GM12878 (cell line): ENCODE data around the gene ABL1. TPM values are rescaled to one million over a fixed set of nuclear protein-coding genes. Genes with fewer than 3 reads are reported as not detected.

Experiments used
- ATAC-seq: fragments of 200-7000 bp; cut with Tn5 transposase; 3 replicates; pipeline ENCODE4 v1.9.1; 2020; ENCODE audit warnings: mild to moderate bottlenecking, moderate library complexity
- BruUV-seq: library from RNA; stranded (reverse); fragments of 400-500 nt; replicated peaks from 2 replicates; lab custom pipeline; 2021; lab: Mats Ljungman, UMichigan
- CTCF ChIA-PET: fragments of 300-600 bp; sonication (Branson Sonifier 250); formaldehyde crosslinking; extraction: SDS; loops from one replicate; lab custom pipeline; 2021; ENCODE audit warnings: inconsistent platforms; lab: Yijun Ruan, JAX
- POLR2A ChIA-PET: fragments of 350-600 bp; formaldehyde crosslinking; extraction: SDS; loops from one replicate; lab custom pipeline; 2021; ENCODE audit warnings: inconsistent platforms; lab: Charles Lee
- RAD21 ChIA-PET: fragments of 300-600 bp; sonication (Branson Sonifier 250); formaldehyde crosslinking; loops from one replicate; lab custom pipeline; 2023; ENCODE audit warnings: antibody characterized with exemption; ENCODE audit not compliant: unreplicated experiment; lab: Charles Lee
- SMC1A ChIA-PET: fragments of 300-600 bp; sonication (Branson Sonifier 250); formaldehyde crosslinking; loops from one replicate; lab custom pipeline; 2023; ENCODE audit not compliant: unreplicated experiment, uncharacterized antibody; lab: Charles Lee
- DNase-seq: peaks from one replicate; pipeline ENCODE4 v3.0.0-alpha.2; 2011; ENCODE audit warnings: low read depth, low spot score
- FAIRE-seq: peaks from 3 replicates; lab custom pipeline; 2011; peaks lifted over from hg19 to GRCh38; lab: Jason Lieb, UNC
- H2AFZ ChIP-seq: 2 replicates; pipeline ENCODE4 v1.6.0; 2011; ENCODE audit warnings: low read depth, low read length, control low read depth; ENCODE audit not compliant: control insufficient read depth
- H3K27ac ChIP-seq: 2 replicates; pipeline ENCODE4 v1.5.1; 2011; ENCODE audit warnings: control low read depth; ENCODE audit not compliant: control insufficient read depth, insufficient read depth
- H3K27me3 ChIP-seq, 2 experiments: replicated peaks in 1 of 2; 2 replicates each; pipeline versions ENCODE4 v1.6.0 to v1.6.1; 2011; ENCODE audit warnings: low read length in 1 of 2; ENCODE audit not compliant: control insufficient read depth in 2 of 2, insufficient read depth in 2 of 2
- H3K36me3 ChIP-seq, 2 experiments: 2 replicates each; pipeline ENCODE4 v1.5.1; 2011; ENCODE audit warnings: low read length in 1 of 2; ENCODE audit not compliant: control insufficient read depth in 2 of 2, insufficient read depth in 2 of 2
- H3K4me1 ChIP-seq: 2 replicates; pipeline ENCODE4 v1.6.1; 2011; ENCODE audit warnings: mild to moderate bottlenecking, low read length, moderate library complexity, mixed read lengths; ENCODE audit not compliant: control insufficient read depth, insufficient read depth
- H3K4me2 ChIP-seq: 2 replicates; pipeline ENCODE4 v1.6.0; 2011; ENCODE audit warnings: control low read depth; ENCODE audit not compliant: control insufficient read depth, insufficient read depth
- H3K4me3 ChIP-seq: fragments of 200-600 bp; sonication (generic); 2 replicates; pipeline ENCODE4 v1.5.1; 2016
- H3K79me2 ChIP-seq: 2 replicates; pipeline ENCODE4 v1.6.0; 2011; ENCODE audit warnings: low read length; ENCODE audit not compliant: control insufficient read depth, insufficient read depth
- H3K9ac ChIP-seq: 2 replicates; pipeline ENCODE4 v1.8.0; 2011; ENCODE audit warnings: low read length, control low read depth, mixed read lengths; ENCODE audit not compliant: control insufficient read depth, insufficient read depth
- H3K9me3 ChIP-seq: replicated peaks from 3 replicates; pipeline ENCODE4 v1.5.1; 2011; ENCODE audit warnings: mild to moderate bottlenecking, low read length; ENCODE audit not compliant: control insufficient read depth, insufficient read depth
- H4K20me1 ChIP-seq: 2 replicates; pipeline ENCODE4 v1.6.0; 2011; ENCODE audit not compliant: control insufficient read depth, insufficient read depth
- CHD2 ChIP-seq: IDR thresholded peaks from 2 replicates; pipeline ENCODE4 v1.6.1; 2011; ENCODE audit warnings: low read depth, low read length, improper control_type of control experiment, borderline replicate concordance
- JUNB ChIP-seq: IDR thresholded peaks from 2 replicates; pipeline ENCODE4 v1.6.1; 2016; ENCODE audit warnings: antibody characterized with exemption, mild to moderate bottlenecking
- RAD21 ChIP-seq: IDR thresholded peaks from 2 replicates; pipeline ENCODE4 v1.6.1; 2011; ENCODE audit warnings: mild to moderate bottlenecking, low read depth, low read length, moderate library complexity; ENCODE audit not compliant: insufficient read depth
- YY1 ChIP-seq: IDR thresholded peaks from 2 replicates; pipeline ENCODE4 v1.6.1; 2011; ENCODE audit warnings: low read depth, mild to moderate bottlenecking, low read length
- ZNF274 ChIP-seq: IDR thresholded peaks from one replicate; pipeline ENCODE4 v1.8.0; 2011; ENCODE audit not compliant: insufficient read length, insufficient read depth
- ZZZ3 ChIP-seq: IDR thresholded peaks from 2 replicates; pipeline ENCODE4 v1.6.1; 2011; ENCODE audit warnings: low read depth; ENCODE audit not compliant: control insufficient read depth, insufficient read length
- WGBS: methylation state at CpG from one replicate; pipeline ENCODE4 v1.1.6; 2016; ENCODE audit warnings: low lambda C conversion rate; ENCODE audit not compliant: insufficient replicate concordance, insufficient coverage; ENCODE audit errors: missing lambda C conversion rate; 5-methylcytosine and 5-hydroxymethylcytosine counted together
- in situ Hi-C: fragments of 300-500 bp; cut with MboI; formaldehyde crosslinking; loops from 9 replicates; pipeline ENCODE4 v1.14.3; 2018; ENCODE audit warnings: mixed read lengths
- intact Hi-C: fragments of 100-400 bp; cut with micrococcal nuclease; formaldehyde crosslinking; loops from one replicate; pipeline ENCODE4 v1.14.2; 2022; ENCODE audit not compliant: unreplicated experiment
- polyA plus RNA-seq, 11 experiments: library from polyadenylated mRNA; depleted of rRNA in 4 of 11; unstranded in 6 of 11; stranded (reverse) in 5 of 11; fragments of >200 nt; fragmentation: Nextera tagmentation in 4 of 11; fragmentation: Illumina TruSeq in 1 of 11; extraction: Ambion mirVana in 4 of 11; extraction: Trizol in 1 of 11; gene quantifications; 1 replicate in 1 of 11; 2 replicates in 10 of 11; pipeline versions ENCODE4 v1.2.1 to v1.2.3, GENCODE V29; 2011 to 2016; ENCODE audit warnings: inconsistent platforms in 2 of 11, missing spikeins in 2 of 11, low read depth in 1 of 11
- total RNA-seq, 4 experiments: library from RNA; depleted of rRNA in 3 of 4; stranded (reverse); fragments of >200 nt in 3 of 4; fragmentation: Illumina TruSeq in 1 of 4; extraction: Trizol in 1 of 4; gene quantifications; 2 replicates each; pipeline versions ENCODE4 v1.2.1 to v1.2.3, GENCODE V29; 2013 to 2021
- TF ChIP-seq, protein P1 (sequence below): fragments of 450-650 bp; IDR thresholded peaks from 2 replicates; pipeline ENCODE4 v1.6.1; 2017; ENCODE audit warnings: mild to moderate bottlenecking
- TF ChIP-seq, protein P2 (sequence below), 3 experiments: IDR thresholded peaks in 2 of 3; conservative IDR thresholded peaks in 1 of 3; 2 replicates each; pipeline ENCODE4 v1.5.1; 2011; ENCODE audit warnings: low read depth in 3 of 3, low read length in 3 of 3, mild to moderate bottlenecking in 3 of 3, control low read depth in 2 of 3, moderate library complexity in 2 of 3, inconsistent platforms in 1 of 3, mixed read lengths in 1 of 3; ENCODE audit not compliant: control insufficient read depth in 2 of 3, insufficient read depth in 1 of 3; ENCODE audit errors: extremely low read depth in 1 of 3

The ABL1 gene
- total and polyA plus RNA-seq, 10 of the 15 experiments (the other 5 are each of a cell fraction or from before 2014, with no cell fraction given) = 0.79 to 51.5 (median 16.3) TPM

DNA sequence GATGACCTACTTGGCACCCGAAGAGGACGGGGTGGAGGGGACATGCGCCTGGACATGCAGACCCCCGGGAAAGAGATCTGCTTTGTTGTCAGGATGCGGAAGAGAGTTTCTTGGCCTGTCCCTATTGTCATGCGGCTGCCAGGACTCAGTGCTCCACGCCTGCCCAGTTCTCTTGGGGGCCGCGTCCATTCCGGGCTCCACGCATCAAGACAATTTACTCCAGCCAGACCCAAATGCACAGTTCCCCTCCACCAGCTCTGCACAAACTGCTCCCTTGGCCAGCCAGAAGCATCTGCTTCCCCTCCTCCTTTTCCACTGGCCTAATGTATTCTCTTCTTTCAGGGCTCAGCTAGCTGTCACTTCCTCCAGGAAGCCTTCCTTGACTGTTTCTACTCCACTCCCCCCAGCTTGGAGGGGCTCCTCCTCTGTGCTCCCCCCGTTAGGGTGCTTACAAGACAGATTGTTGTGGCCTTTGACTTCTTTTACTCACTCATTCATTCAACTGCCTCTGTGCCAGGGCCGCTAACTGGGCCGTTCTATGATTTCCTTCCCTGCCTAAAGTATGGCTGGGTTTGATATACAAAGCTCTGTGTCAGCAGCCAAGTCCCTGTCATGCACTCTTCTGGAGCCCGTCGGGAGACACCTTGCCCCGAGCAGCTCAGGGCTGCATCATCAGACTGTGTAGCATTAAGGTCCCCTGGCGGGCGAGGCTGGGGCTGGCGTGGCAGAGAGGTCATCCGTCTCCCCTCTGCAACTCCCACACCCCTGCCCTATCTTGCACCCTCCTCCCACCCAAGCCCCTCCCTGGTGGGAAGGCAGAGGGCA lies 97.4 kb downstream of the ABL1 start:
- ATAC-seq (no peak), DNase-seq (no peak)
- RAD21 ChIA-PET = interaction anchor here (0.9 to 1.6 kb wide), 2 partner anchors 62 to 239 kb away, joined by 3 to 6 read pairs; partner anchors contain the start of gene EXOSC2
- POLR2A ChIA-PET = no interaction called here
- Histone ChIP-seq H3K79me2 (no peaks in the 10 kb centered on the region), H3K4me3 (no peak overlapping the region), H3K27ac (no peak overlapping the region)
- TF ChIP-seq, protein P1, sequence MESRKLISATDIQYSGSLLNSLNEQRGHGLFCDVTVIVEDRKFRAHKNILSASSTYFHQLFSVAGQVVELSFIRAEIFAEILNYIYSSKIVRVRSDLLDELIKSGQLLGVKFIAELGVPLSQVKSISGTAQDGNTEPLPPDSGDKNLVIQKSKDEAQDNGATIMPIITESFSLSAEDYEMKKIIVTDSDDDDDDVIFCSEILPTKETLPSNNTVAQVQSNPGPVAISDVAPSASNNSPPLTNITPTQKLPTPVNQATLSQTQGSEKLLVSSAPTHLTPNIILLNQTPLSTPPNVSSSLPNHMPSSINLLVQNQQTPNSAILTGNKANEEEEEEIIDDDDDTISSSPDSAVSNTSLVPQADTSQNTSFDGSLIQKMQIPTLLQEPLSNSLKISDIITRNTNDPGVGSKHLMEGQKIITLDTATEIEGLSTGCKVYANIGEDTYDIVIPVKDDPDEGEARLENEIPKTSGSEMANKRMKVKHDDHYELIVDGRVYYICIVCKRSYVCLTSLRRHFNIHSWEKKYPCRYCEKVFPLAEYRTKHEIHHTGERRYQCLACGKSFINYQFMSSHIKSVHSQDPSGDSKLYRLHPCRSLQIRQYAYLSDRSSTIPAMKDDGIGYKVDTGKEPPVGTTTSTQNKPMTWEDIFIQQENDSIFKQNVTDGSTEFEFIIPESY = no peak
- TF ChIP-seq JUNB (no peak), ZNF274 (no peak), CHD2 (no peak), RAD21 (peak; percentile 23; the same call in 1 of the 2 replicates), ZZZ3 (no peak), YY1 (no peak)
- TF ChIP-seq, protein P2, sequence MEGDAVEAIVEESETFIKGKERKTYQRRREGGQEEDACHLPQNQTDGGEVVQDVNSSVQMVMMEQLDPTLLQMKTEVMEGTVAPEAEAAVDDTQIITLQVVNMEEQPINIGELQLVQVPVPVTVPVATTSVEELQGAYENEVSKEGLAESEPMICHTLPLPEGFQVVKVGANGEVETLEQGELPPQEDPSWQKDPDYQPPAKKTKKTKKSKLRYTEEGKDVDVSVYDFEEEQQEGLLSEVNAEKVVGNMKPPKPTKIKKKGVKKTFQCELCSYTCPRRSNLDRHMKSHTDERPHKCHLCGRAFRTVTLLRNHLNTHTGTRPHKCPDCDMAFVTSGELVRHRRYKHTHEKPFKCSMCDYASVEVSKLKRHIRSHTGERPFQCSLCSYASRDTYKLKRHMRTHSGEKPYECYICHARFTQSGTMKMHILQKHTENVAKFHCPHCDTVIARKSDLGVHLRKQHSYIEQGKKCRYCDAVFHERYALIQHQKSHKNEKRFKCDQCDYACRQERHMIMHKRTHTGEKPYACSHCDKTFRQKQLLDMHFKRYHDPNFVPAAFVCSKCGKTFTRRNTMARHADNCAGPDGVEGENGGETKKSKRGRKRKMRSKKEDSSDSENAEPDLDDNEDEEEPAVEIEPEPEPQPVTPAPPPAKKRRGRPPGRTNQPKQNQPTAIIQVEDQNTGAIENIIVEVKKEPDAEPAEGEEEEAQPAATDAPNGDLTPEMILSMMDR (IDR thresholded peaks at IDR 0.05 in 2 of 3, conservative IDR thresholded peaks at IDR 0.05 in 1 of 3; ENCODE audit: control insufficient read depth in 2 of 3, extremely low read depth in 1 of 3, insufficient read depth in 1 of 3, low read depth in 3 of 3, low read length in 3 of 3) = 0 out of 6 replicates have a peak, but pooled peaks of 1 of the 3 experiments have one; percentile 4
- TF ChIP-seq, all 136 proteins: peak for 2
- intact Hi-C loops = loop anchor here (10.0 kb wide), 1 partner anchor 112 kb away; no protein-coding TSS in a partner anchor
- Histone ChIP-seq H4K20me1 (peaks cover 8% of the 10 kb centered on the region), H3K4me2 (no peak overlapping the region), H3K4me1 (peaks cover 36% of the 10 kb centered on the region), H3K36me3 (no peaks in the 10 kb centered on the region), H3K9me3 (no peaks in the 10 kb centered on the region), H2AFZ (no peak overlapping the region), H3K9ac (no peak overlapping the region), H3K27me3 (peaks cover 0 to 6% of the 10 kb centered on the region in 2 experiments; a peak in 1 of 4 replicates)
- FAIRE-seq = no peak
- SMC1A ChIA-PET = interaction anchor here (3.3 kb wide), 1 partner anchor 62 kb away, joined by 20 read pairs; no protein-coding TSS in a partner anchor
- no TSS peak for BruUV-seq
- in situ Hi-C loops = no loop called here
- WGBS = 51% methylated on average over 21 of the region's 21 CpGs
- CTCF ChIA-PET = interaction anchor here (0.9 to 7.8 kb wide), 3 partner anchors 64 to 225 kb away, joined by 3 to 89 read pairs (median 3); no protein-coding TSS in a partner anchor
